ENCODE results near the gene DMRTC1B.
"Not testable (repeated sequence)": the region's sequence is repeated elsewhere in the genome, so short reads cannot be mapped to it uniquely, and the experiment has no call there.

DMRTC1B gene

GRCh38 chrX:72776653-72777466 lies at the start of gene DMRTC1B:
DMRTC1B (plus strand) TSS chrX:72776890; CDS start chrX:72845136, 68,246 bp downstream.
- DNase-seq = not testable (repeated sequence)

- DNase-seq = no peak
These were observed 48.8 kb upstream of the DMRTC1B start for GRCh38 chrX:72727846-72728245.

- not testable (repeated sequence) for DNase-seq
These were observed 43.1 kb upstream of the DMRTC1B start for GRCh38 chrX:72733636-72734035.

GRCh38 chrX:72735561-72735960 lies 41.1 kb upstream of the DMRTC1B start:
- DNase-seq = no peak

- DNase-seq = not testable (repeated sequence)
These were observed 31.1 kb upstream of the DMRTC1B start for GRCh38 chrX:72745546-72745945.

GRCh38 chrX:72748545-72748944 lies 28.1 kb upstream of the DMRTC1B start:
- DNase-seq = not testable (repeated sequence)

GRCh38 chrX:72760454-72760853 lies 16.2 kb upstream of the DMRTC1B start:
- DNase-seq = not testable (repeated sequence)

GRCh38 chrX:72777467-72777790 lies 739 bp downstream of the DMRTC1B start:
- not testable (repeated sequence) for DNase-seq

GRCh38 chrX:72778146-72778545 lies 1.5 kb downstream of the DMRTC1B start:
- not testable (repeated sequence) for DNase-seq

- DNase-seq = not testable (repeated sequence)
These were observed 5.9 kb downstream of the DMRTC1B start, which contains the start of gene FAM236B for GRCh38 chrX:72782560-72782959. FAM236B (minus strand) TSS chrX:72782660; CDS start chrX:72782560, 100 bp downstream.

- not testable (repeated sequence) for DNase-seq
These were observed 6.8 kb downstream of the DMRTC1B start for GRCh38 chrX:72783365-72783936.

- not testable (repeated sequence) for DNase-seq
These were observed 7.3 kb downstream of the DMRTC1B start for GRCh38 chrX:72783964-72784363.

- not testable (repeated sequence) for DNase-seq
These were observed 11.5 kb downstream of the DMRTC1B start for GRCh38 chrX:72788142-72788541.

GRCh38 chrX:72790390-72790789 lies 13.7 kb downstream of the DMRTC1B start:
- not testable (repeated sequence) for DNase-seq

GRCh38 chrX:72808110-72808509 lies 31.4 kb downstream of the DMRTC1B start, which contains the start of gene FAM236D:
FAM236D (minus strand) TSS chrX:72808210; CDS start chrX:72808110, 100 bp downstream.
- not testable (repeated sequence) for DNase-seq

GRCh38 chrX:72830701-72831100 lies 54.0 kb downstream of the DMRTC1B start:
- not testable (repeated sequence) for DNase-seq

GRCh38 chrX:72837532-72837931 lies 60.8 kb downstream of the DMRTC1B start:
- DNase-seq = not testable (repeated sequence)

GRCh38 chrX:72882898-72883297 lies 106.2 kb downstream of the DMRTC1B start:
- not testable (repeated sequence) for DNase-seq

GRCh38 chrX:72889740-72890139 lies 113.0 kb downstream of the DMRTC1B start:
- not testable (repeated sequence) for DNase-seq
